HG02970 (cell line): Measurements from ENCODE around the gene RAB1B.
"Not testable (repeated sequence)": the region's sequence is repeated elsewhere in the genome, so short reads cannot be mapped to it uniquely, and the experiment has no call there.

Experiments
- ATAC-seq: cut with Tn5 transposase; IDR thresholded peaks from one replicate; pipeline ENCODE4 v1.9.1; 2021; ENCODE audit warnings: mild to moderate bottlenecking, moderate library complexity, moderate number of reproducible peaks; ENCODE audit not compliant: unreplicated experiment, low FRiP score

The RAB1B gene

GRCh38 chr11:66265531-66266377, 2.7 kb upstream of the RAB1B start:
- no peak for ATAC-seq

GRCh38 chr11:66266378-66267038, 1.9 kb upstream of the RAB1B start:
- no peak for ATAC-seq

GRCh38 chr11:66267039-66267378, 1.4 kb upstream of the RAB1B start:
- ATAC-seq = no peak

GRCh38 chr11:66267379-66268243, 828 bp upstream of the RAB1B start:
- peak; percentile 43 for ATAC-seq

- no peak for ATAC-seq
Measured at GRCh38 chr11:66268952-66269905, 790 bp downstream of the RAB1B start.

- no peak for ATAC-seq
Measured at GRCh38 chr11:66271816-66272215, 3.4 kb downstream of the RAB1B start.

- ATAC-seq = no peak
Measured at GRCh38 chr11:66272596-66272995, 4.2 kb downstream of the RAB1B start.

- ATAC-seq = no peak
Measured at GRCh38 chr11:66274219-66274618, 5.8 kb downstream of the RAB1B start.

GRCh38 chr11:66275396-66275795, 7.0 kb downstream of the RAB1B start:
- no peak for ATAC-seq

- no peak for ATAC-seq
Measured at GRCh38 chr11:66275984-66276612, 7.7 kb downstream of the RAB1B start.

- not testable (repeated sequence) for ATAC-seq
Measured at GRCh38 chr11:66276619-66277018, 8.2 kb downstream of the RAB1B start.

GRCh38 chr11:66277064-66277463, 8.6 kb downstream of the RAB1B start:
- not testable (repeated sequence) for ATAC-seq

- ATAC-seq = no peak
Measured at GRCh38 chr11:66277471-66278362, 9.3 kb downstream of the RAB1B start, which contains the start of gene CNIH2. CNIH2 (plus strand) TSS chr11:66278175; CDS start chr11:66278457, 282 bp downstream.

- no peak for ATAC-seq
Measured at GRCh38 chr11:66278363-66279091, 10.1 kb downstream of the RAB1B start.

GRCh38 chr11:66279092-66279734, 10.8 kb downstream of the RAB1B start:
- no peak for ATAC-seq

- ATAC-seq = no peak
Measured at GRCh38 chr11:66280428-66280827, 12.0 kb downstream of the RAB1B start.

GRCh38 chr11:66281001-66281400, 12.6 kb downstream of the RAB1B start:
- ATAC-seq = no peak
